Thyroid gland (tissue), 4 donors: Measurements from ENCODE around the gene FAM3A. TPM values are rescaled to one million over a fixed set of nuclear protein-coding genes. Genes with fewer than 3 reads are reported as not detected.

Source experiments
- DNase-seq, 2 donors: peaks; one replicate each; pipeline ENCODE4 v3.0.0-alpha.2; 2019
- H3K27ac ChIP-seq, 3 donors: fragments of 200-600 bp; sonication (generic); 1 replicate in 2 of 3; 2 replicates in 1 of 3; pipeline ENCODE4 v1.5.1; 2016 to 2019; ENCODE audit warnings: mild to moderate bottlenecking in 1 of 3, moderate library complexity in 1 of 3
- H3K27me3 ChIP-seq: fragments of 200-600 bp; sonication (generic); one replicate; pipeline ENCODE4 v1.5.1; 2019
- H3K36me3 ChIP-seq, 2 donors: fragments of 200-600 bp; sonication (generic); one replicate each; pipeline ENCODE4 v1.5.1; 2016 to 2019
- H3K4me1 ChIP-seq, 2 donors: fragments of 200-600 bp; sonication (generic); one replicate each; pipeline ENCODE4 v1.5.1; 2017 to 2019
- H3K4me3 ChIP-seq, 3 donors: fragments of 200-600 bp; sonication (generic); replicated peaks in 1 of 3; 1 replicate in 2 of 3; 2 replicates in 1 of 3; pipeline ENCODE4 v1.5.1; 2016; ENCODE audit warnings: mild to moderate bottlenecking in 1 of 3
- H3K9me3 ChIP-seq: fragments of 200-600 bp; sonication (generic); one replicate; pipeline ENCODE4 v1.5.1; 2017
- CTCF ChIP-seq, 6 experiments: fragments of 200-600 bp in 3 of 6; fragments of 450-650 bp in 3 of 6; sonication (generic) in 3 of 6; IDR thresholded peaks; one replicate each; pipeline ENCODE4 v1.5.1; 2016 to 2019; ENCODE audit warnings: antibody characterized with exemption in 6 of 6, mild to moderate bottlenecking in 2 of 6, inconsistent platforms in 1 of 6, moderate library complexity in 1 of 6
- POLR2A ChIP-seq, 2 donors: fragments of 450-650 bp; IDR thresholded peaks; one replicate each; pipeline ENCODE4 v1.6.1; 2017; ENCODE audit warnings: antibody characterized with exemption in 2 of 2, mild to moderate bottlenecking in 2 of 2, moderate library complexity in 1 of 2
- WGBS, 2 donors: methylation state at CpG; one replicate each; pipeline ENCODE4 v1.1.5; 2017; 5-methylcytosine and 5-hydroxymethylcytosine counted together
- intact Hi-C: fragments of 100-400 bp; cut with DNase I; formaldehyde crosslinking; loops from one replicate; pipeline ENCODE4 v1.15.1; 2023
- small RNA-seq: library from RNA; depleted of rRNA; stranded (forward); fragments of <200 nt; gene quantifications from one replicate; pipeline ENCODE3, GENCODE V24; 2016
- total RNA-seq, 4 donors: library from RNA; depleted of rRNA; stranded (reverse); fragments of >200 nt; gene quantifications; one replicate each; pipeline ENCODE4 v1.2.3, GENCODE V29; 2016

The FAM3A gene
- total RNA-seq, 4 donors from 2014 or later, result 56.3 to 67.7 (median 65.3) TPM

GRCh38 chrX:154458116-154458953, 57.7 kb downstream of the FAM3A start, which contains the start of gene PLXNA3:
Gene PLXNA3 (plus strand): TSS chrX:154458281. CDS start chrX:154460184, 1,903 bp downstream.
- Histone ChIP-seq H3K4me3 (peak within 1 kb of the TSS in 2 of 3 donors; percentile 20 to 41), H3K27me3 (no peaks in the 10 kb centered on the region), H3K4me1 (peaks cover 0 to 6% of the 10 kb centered on the region in 2 donors), H3K27ac (peak within 1 kb of the TSS in 1 of 3 donors; percentile 36), H3K36me3 (no peaks in the 10 kb centered on the region), H3K9me3 (no peaks in the 10 kb centered on the region)
- WGBS, 2 donors, result 0% methylated on average over 1 of the region's 88 CpGs; no CpG with 5 or more reads in 1 of the 2 donors
- intact Hi-C loops, result no loop called here
- DNase-seq, result peak; percentile 34 to 48
- TF ChIP-seq CTCF (IDR thresholded peaks at IDR 0.05) (no peak), POLR2A (IDR thresholded peaks at IDR 0.05) (peak; percentile 13 to 88)

GRCh38 chrX:154457491-154458115, 58.4 kb downstream of the FAM3A start:
- H3K36me3 ChIP-seq, result no peaks in the 10 kb centered on the region
- peak; percentile 63 to 67 for DNase-seq
- no peaks in the 10 kb centered on the region for H3K27me3 ChIP-seq
- intact Hi-C loops, result no loop called here
- peaks cover 0 to 6% of the 10 kb centered on the region in 2 donors for H3K4me1 ChIP-seq
- 9 to 27% methylated on average over 14 to 35 of the region's 65 CpGs for WGBS, 2 donors
- H3K27ac ChIP-seq, result no peak overlapping the region
- no peaks in the 10 kb centered on the region for H3K9me3 ChIP-seq
- peak overlapping the region in 1 of 3 donors; percentile 23 for H3K4me3 ChIP-seq
- TF ChIP-seq POLR2A (IDR thresholded peaks at IDR 0.05) (no peak), CTCF (IDR thresholded peaks at IDR 0.05) (no peak)

Small RNA genes lying within 50 kb of the gene (small RNA-seq; reads per million reads assigned to genes)
- gene RN7SL697P, result not detected

Other genes with a start within 250 kb of the FAM3A start
- not detected for gene TEX28, start 221.1 kb downstream of the FAM3A start, total RNA-seq
- under 1 TPM in 2 of 4 donors, not detected in 2; 0.54 to 0.89 TPM for gene TKTL1, start 220.4 kb downstream of the FAM3A start, total RNA-seq
- gene FLNA, start 141.6 kb downstream of the FAM3A start, total RNA-seq, result 100 to 1,000 TPM; 143 to 553 (median 291) TPM
- gene EMD, start 136.9 kb downstream of the FAM3A start, total RNA-seq, result 10 to 100 TPM; 36.5 to 71.6 (median 57.2) TPM
- 1,000 to 10,000 TPM; 1,199 to 6,548 (median 3,258) TPM for gene RPL10, start 117.9 kb downstream of the FAM3A start, total RNA-seq
- gene DNASE1L1, start 107.0 kb downstream of the FAM3A start, total RNA-seq, result 10 to 100 TPM; 40.7 to 92.9 (median 61.6) TPM
- 10 to 100 TPM; 41.1 to 75.9 (median 59.0) TPM for gene TAFAZZIN, start 104.7 kb downstream of the FAM3A start, total RNA-seq
- gene ATP6AP1, start 87.6 kb downstream of the FAM3A start, total RNA-seq, result 100 to 1,000 TPM in 1 of 4 donors, 10 to 100 TPM in 3; 69.0 to 172 (median 84.4) TPM
- gene GDI1, start 79.1 kb downstream of the FAM3A start, total RNA-seq, result 10 to 100 TPM; 59.7 to 86.2 (median 78.1) TPM
- 10 to 100 TPM; 39.9 to 76.3 (median 47.4) TPM for gene FAM50A, start 72.1 kb downstream of the FAM3A start, total RNA-seq
- gene PLXNA3, start 58.0 kb downstream of the FAM3A start, total RNA-seq, result 10 to 100 TPM in 2 of 4 donors, 1 to 10 TPM in 2; 3.9 to 20.7 (median 14.1) TPM
- 10 to 100 TPM; 10.2 to 18.9 (median 12.6) TPM for gene LAGE3, start 37.0 kb downstream of the FAM3A start, total RNA-seq
- gene UBL4A, start 29.6 kb downstream of the FAM3A start, total RNA-seq, result 10 to 100 TPM; 32.9 to 63.4 (median 41.3) TPM
- 10 to 100 TPM; 21.9 to 40.6 (median 29.3) TPM for gene SLC10A3, start 25.6 kb downstream of the FAM3A start, total RNA-seq
- gene G6PD, start 30.6 kb upstream of the FAM3A start, total RNA-seq, result 100 to 1,000 TPM in 2 of 4 donors, 10 to 100 TPM in 2; 47.2 to 288 (median 158) TPM
- gene IKBKG, start 31.4 kb upstream of the FAM3A start, total RNA-seq, result 10 to 100 TPM; 14.4 to 24.3 (median 16.8) TPM
- gene CTAG1A, start 68.9 kb upstream of the FAM3A start, total RNA-seq, result not detected
- not detected for gene CTAG1B, start 103.0 kb upstream of the FAM3A start, total RNA-seq
- gene CTAG2, start 137.3 kb upstream of the FAM3A start, total RNA-seq, result not detected
- 10 to 100 TPM in 1 of 4 donors, 1 to 10 TPM in 3; 5.8 to 10.2 (median 8.1) TPM for gene GAB3, start 234.8 kb upstream of the FAM3A start, total RNA-seq
- 10 to 100 TPM; 33.8 to 41.5 (median 35.2) TPM for gene DKC1, start 246.6 kb upstream of the FAM3A start, total RNA-seq